Activated CD4-positive, alpha-beta T cell treated with anti-CD3 and anti-CD28 coated beads, Interleukin-2, Interleukin-4, amounts not matched to agents 100 ng/mL and 50 ng/mL, durations not matched to agents 16 hours and 8 hours (primary cell): ENCODE results near the gene EEF1E1.
"Not testable (repeated sequence)": the region's sequence is repeated elsewhere in the genome, so short reads cannot be mapped to it uniquely, and the experiment has no call there.

Source experiments
- DNase-seq: peaks from one replicate; pipeline ENCODE4 v3.0.0-alpha.2; 2020; ENCODE audit warnings: low spot score

Gene EEF1E1

GRCh38 chr6:8063761-8064637 is 38.3 kb downstream of the EEF1E1 start, which contains the start of gene BLOC1S5:
Gene BLOC1S5 (minus strand): TSS chr6:8064389. CDS start chr6:8064376, 13 bp downstream.
- DNase-seq: peak; percentile 96

- DNase-seq: no peak
Measured at GRCh38 chr6:8061736-8062135, 40.6 kb downstream of the EEF1E1 start.

DNA sequence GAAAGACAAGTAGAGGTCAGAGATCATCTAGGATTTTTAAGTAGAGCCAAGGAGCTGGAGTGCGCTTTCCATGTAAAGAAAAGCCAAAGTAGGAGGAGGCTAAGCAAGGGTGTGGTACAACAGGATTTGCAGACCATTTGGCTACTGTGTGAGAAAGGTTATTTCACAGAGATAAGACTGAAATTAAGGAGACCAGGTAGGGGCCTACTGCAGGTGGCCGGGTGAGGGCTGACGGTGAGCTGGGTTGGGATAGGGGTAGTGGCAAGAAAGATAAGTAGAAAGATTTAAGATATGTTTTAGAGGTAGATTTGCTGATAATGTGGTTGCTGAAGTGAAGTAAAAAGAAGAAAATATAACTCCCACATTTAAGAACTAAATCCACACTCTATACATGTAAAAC is 42.0 kb downstream of the EEF1E1 start:
- no peak for DNase-seq

DNA sequence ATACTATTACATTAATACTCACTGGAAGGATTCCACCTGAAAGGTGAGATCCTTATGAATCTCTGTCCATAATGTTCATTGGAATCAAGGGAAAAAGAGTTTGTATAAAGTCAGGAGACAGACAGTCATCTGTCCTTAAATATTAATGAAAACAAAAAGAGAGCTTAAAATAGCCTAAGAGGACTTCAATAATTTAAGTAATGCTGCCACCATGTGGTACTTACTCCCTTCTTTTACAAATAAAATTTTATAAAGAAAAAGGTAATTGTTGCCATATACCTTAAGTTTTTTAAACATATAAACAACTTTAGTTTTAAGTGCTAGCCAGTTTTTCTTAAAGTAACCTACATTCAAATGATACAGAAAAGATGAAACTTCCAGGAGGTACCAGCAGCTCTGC is 43.2 kb downstream of the EEF1E1 start:
- no peak for DNase-seq

- DNase-seq: no peak
Measured at GRCh38 chr6:8057793-8058192, 44.6 kb downstream of the EEF1E1 start.

GRCh38 chr6:8057263-8057662 is 45.1 kb downstream of the EEF1E1 start:
- no peak for DNase-seq

DNA sequence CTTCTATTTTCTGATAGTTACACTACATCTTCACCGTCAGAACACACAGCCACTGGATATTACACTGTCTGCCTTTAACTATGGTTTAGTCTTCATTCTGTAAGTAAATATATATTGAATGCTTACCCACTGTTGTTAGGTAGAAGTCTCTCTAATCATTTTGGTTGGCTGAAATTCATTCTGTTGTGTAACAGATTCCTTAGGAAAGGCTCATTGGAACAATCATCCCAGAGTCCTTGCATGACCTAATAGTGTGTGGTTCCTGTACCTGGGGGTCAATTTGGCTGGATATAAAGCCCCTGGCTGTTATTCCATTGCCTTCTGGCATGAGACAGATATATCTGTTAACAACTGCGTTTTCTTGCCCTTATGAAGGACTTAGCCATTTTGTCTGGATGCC is 48.1 kb downstream of the EEF1E1 start:
- no peak for DNase-seq

- no peak for DNase-seq
Measured at GRCh38 chr6:8047541-8048292, 54.6 kb downstream of the EEF1E1 start.

GRCh38 chr6:8045769-8046168 is 56.6 kb downstream of the EEF1E1 start:
- DNase-seq: not testable (repeated sequence)

DNA sequence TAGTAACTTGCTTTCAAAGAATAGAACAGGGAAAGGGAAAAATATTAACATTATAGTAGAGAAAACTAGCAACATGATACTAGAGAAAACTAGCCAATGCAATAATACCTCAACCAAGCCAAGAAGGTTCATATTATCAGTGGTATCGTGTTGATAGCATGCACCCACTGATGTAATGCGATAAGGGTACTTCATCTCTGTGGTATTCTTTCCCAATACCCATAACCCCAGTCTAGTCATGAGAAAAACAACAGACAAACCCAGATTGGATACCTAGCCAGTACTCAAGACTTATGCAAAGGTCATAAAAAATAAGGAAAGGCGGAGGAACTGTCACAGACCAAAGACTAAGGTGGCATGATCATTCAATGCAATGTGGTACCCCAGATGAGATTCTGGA is 59.1 kb downstream of the EEF1E1 start:
- no peak for DNase-seq

DNA sequence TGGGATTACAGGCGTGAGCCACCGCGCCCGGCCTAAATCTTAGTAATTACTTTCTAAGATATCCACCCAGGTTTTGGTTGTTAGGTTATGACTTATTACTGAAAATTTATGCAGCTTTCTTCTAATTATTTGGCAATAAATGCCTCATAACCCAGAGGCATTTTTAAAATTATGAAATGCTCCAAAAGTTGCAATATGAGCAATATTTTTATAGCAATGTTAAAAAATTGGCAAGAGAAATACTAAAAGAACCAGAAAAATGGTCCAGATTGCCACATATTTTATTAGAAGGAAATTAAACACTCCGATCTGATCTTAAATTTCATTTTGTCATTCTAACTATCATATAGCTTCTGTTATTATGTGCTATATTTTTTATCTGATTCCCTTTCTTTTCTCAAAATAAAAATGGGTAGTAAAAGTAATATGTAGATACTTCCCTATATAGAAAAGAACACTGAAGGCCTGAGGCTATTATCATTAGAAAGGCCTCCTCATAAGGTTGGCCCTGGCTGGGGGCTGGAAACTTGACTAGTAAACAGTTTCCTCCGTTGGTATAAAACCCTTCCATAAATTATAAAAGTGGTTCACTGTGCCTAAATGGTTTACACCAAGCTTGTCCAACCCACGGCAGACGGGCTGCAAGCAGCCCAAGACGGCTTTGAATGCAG is 60.3 kb downstream of the EEF1E1 start:
- DNase-seq: no peak

GRCh38 chr6:8034107-8034506 is 68.2 kb downstream of the EEF1E1 start:
- not testable (repeated sequence) for DNase-seq

DNA sequence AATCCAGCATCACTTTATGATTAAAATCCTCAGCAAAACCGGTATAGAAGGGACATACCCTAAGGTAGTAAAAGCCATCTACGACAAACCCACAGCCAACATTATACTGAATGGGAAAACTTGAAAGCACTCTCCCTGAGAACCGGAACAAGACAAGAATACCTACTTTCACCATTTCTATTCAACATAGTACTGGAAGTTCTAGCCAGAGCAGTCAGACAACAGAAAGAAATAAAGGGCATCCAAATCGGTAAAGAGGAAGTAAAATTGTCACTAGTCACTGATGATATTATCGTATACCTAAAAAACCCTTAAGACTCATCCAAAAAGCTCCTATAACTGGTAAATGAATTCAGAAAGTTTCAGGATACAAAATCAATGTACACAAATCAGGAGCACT is 71.4 kb downstream of the EEF1E1 start:
- DNase-seq: no peak
